HG03432 (cell line): ENCODE data around the gene KIF21B.

Source experiments
- ATAC-seq: cut with Tn5 transposase; IDR thresholded peaks from one replicate; pipeline ENCODE4 v1.9.1; 2021; ENCODE audit warnings: mild to moderate bottlenecking, moderate library complexity; ENCODE audit not compliant: unreplicated experiment

Gene KIF21B

DNA sequence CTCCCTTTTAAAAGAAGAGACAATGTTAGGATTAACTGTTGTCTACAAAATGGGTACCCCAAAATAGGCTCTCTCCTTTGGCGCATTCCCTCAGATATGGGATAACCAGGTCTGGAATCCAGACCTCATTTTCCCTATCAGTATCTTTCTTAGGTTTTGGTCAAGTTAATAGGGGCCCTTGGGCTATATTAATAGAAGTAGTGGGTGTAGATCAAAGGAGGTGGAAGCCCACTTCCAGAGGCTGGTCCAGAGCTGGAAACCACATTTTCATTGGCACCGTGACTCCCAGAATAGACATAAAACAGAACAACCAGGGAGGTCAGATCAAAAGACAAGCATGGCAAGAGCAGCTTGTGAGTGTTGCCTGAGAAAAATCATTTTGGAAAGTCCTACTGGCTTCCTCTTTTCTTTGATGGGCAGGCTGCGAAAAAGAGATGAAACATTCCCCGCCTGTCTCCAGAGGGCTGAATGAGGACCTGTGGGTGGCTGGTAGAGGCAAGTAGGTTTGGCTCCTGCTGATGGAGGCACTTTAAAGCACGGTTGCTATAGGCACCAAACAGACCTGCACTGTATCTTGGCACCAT, 25.8 kb upstream of the KIF21B start:
- ATAC-seq, result no peak

DNA sequence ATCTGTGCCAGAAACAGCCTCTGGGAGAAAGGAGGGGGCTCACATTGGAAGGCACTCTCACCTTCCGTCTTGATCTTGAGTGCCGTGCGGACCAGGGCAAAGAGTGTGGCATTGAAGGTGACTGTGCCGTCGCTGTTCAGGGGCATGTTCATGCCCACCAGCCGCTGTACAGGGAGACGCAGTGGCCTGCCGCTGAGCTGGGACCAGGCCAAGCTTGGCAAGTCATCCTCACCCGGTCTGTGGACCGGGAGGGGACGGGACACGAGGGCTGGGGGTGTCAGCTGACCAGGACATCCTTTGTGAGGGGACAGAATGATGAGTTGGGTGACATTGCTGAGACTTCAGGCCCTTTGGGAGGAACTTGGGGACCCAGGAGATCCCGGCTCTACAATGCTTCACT, 25.0 kb upstream of the KIF21B start:
- no peak for ATAC-seq

DNA sequence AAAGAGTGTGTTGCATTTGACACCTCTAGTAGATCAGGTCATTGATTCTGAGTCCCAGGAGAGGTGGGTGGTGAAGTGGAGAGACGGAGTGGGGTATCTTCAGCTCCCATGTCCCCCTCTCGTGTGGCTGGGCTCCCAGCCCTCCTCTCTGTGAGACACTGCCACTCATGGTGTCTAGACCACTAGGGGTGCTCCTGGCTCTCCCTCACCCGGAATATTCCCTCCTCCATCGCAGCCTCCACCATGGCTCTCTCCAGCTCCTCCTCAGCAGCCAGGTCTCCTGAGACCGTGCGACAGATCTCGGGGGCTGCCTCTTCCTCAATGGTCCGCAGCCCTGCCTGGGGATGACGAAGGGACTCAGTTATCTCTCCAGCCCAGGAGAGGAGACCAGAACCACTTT, 20.6 kb upstream of the KIF21B start:
- ATAC-seq, result no peak

DNA sequence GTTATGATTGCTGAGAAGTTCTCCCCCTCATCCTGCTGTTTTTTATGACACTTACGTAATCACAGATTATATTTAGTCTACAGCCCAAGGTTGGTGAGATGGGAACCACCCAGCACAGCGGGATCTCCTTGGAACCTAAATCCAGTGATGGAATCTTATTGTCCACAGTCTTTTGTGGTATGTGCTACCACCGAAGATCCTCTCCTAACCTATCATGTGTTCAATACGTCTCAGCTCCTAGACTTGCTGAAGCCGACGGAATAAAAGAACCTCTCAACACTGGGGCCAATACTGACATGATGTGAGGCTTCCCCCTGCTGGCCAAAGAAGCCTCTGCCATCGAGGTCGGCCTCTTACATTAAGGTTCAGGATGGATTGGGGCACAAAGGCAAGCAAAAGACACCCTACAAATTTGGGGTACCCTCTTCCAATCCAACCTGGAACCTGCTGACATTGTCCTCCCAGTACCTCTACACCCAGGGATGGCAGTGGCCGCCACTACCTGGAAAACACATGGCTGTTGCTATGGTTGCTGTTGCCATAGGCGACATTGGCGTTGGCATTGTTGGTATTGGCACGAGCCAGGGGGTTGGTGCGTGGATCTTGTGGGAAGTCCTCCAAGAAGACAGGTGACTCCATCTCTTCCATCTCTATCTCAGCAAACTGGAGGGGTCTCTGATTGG, 19.4 kb upstream of the KIF21B start:
- ATAC-seq, result peak; percentile 79

- no peak for ATAC-seq
These were observed 17.5 kb upstream of the KIF21B start for GRCh38 chr1:201041011-201041410.

GRCh38 chr1:201039876-201040275, 16.4 kb upstream of the KIF21B start:
- ATAC-seq, result no peak

GRCh38 chr1:201039418-201039817, 15.9 kb upstream of the KIF21B start:
- ATAC-seq, result no peak

- no peak for ATAC-seq
These were observed 14.8 kb upstream of the KIF21B start for GRCh38 chr1:201038186-201038876.

DNA sequence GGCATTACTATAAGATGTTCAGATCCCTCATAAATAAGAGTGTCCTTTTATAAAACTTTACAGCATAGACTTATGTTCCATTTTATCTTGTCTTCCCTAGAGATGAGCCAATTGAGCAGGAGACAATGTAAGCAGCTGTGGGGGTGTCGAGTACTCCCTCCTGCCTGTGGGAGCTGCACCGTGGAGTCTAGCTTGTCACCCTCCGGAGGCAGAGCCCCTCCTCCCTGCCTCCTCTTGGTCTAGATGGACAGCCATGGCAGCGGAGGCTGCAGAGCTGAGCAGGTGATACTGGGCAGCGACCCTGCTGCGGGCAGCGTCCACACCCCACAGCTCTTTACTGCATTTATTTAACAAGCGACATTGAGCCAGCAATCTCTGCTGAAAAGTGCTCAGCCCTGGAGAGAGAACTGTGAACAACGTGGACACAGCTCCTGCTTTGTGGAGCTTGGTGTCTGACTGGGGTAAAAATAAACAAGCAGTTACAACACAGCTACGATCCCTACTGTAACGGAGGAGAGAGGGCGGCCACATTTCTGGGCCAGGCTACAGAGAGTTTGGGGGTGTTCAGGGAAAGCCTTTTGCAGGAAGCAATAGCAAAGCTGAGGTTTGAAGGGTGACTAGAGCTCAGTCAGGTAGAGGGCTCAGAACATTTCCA, 12.8 kb upstream of the KIF21B start:
- no peak for ATAC-seq

DNA sequence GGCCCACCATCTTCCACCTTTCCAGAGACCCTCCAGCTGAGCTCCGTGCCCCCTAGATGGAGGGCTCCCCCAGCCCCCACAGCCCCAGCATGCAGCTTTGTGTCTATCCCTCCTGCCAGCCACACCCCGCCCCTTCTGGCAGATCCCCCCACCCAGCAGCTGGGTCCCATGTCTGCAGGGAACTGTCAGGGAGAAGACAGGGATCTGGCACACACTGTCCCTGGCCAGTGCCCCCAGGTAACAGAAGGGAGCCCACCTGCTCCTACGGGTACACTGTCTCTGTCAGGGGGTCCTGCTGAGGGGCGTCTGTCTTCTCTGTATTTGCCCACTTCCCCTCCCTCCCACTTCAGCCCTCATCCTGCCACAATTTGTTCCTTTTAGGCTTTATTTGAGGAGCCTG, 11.2 kb upstream of the KIF21B start:
- ATAC-seq, result no peak

DNA sequence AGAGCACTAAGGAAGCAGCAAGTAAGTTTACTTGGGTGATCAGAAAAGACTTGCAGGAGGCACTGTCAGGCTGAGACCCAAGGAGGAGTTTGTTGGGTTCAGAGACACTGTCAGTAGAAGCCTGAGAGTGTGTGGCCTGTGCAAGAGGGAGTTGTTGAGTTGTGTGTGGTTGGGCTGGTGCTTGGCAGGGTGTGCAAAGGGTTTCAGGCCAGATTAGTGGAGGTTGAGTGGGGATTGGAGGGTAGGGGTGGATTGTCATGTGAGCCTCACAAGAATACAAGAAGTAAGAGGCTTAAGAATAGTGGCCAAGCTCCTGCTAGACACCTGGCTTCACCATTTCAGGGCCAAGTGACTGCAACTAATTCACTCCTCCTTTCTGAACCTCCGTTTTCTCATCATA, 8.9 kb upstream of the KIF21B start:
- ATAC-seq, result no peak

- no peak for ATAC-seq
These were observed 5.0 kb upstream of the KIF21B start for GRCh38 chr1:201028461-201028889.

DNA sequence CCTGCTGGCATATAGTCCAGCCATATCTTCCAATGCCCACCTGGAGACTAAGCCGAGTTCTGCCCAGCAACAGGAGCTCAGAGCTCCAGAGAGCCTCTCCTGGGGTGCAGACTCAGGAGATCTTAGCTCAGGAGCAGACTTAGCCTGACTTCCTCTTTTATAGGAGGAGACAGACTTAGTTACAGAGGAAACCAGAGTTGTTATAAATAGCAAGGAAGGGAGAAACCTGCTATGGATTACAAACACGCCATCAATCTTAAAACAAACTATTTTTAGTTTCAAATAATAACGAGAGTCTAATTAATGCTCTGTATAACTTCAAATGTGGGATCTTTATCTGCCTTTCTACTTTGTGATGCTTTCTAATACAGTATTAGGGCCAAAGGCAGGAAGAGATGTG, 3.3 kb upstream of the KIF21B start:
- no peak for ATAC-seq

GRCh38 chr1:201026234-201026633, 2.7 kb upstream of the KIF21B start:
- ATAC-seq, result no peak

- ATAC-seq, result no peak
These were observed 2.1 kb upstream of the KIF21B start for GRCh38 chr1:201025571-201026002.

DNA sequence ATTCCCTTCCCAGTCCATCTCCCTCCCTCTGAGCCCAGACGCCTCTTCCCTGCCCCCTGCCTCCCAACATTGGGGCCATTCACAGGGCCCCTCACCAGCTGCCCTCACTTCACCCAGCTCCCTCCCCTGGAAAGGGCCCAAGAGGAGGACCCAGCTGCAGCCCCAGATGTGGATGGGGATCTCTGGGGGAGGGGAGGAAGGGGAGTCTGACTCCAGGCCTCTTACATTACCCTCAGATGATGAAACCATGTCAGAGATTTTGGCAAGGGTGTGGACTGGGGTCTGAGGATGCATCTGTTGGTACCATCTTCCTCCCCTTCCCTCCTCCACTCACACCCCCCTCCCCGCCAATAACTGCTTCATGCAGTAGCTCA, 1.1 kb upstream of the KIF21B start:
- ATAC-seq, result no peak

GRCh38 chr1:201023920-201024624, 558 bp upstream of the KIF21B start:
- ATAC-seq, result no peak

DNA sequence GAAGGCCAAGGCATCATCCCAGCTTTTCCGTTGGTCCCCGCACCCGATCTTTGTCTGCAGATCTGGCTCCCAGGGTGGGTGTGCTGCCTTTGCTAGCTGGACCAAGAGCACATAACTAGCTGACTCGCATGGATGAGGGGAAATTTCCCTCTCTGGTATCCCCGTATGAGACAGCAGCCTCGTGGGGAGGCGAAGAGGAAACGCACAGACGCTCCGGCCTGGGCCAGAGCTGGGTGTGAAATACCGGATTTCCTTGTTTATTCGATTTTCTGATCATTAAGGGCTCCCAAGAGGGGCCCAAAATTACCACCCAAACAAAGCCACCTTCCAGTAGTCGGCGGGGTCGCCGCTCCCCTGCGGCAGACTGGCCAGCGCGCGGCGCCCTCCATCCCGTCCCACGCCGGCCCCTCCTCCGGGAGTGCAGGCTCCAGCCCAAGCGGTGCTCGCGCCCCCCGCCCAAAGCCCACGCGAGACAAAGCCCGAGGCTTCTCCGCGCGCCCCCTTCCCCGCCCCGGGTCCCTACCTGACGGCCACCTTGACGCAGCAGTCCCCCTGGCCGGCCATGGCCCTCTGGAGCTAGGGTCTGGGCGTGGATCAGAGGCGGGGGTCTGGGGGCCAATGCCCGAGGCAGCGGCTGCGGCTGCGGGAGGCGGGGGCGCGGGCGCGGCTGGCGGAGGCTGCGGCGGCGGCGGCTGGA, 546 bp downstream of the KIF21B start:
- no peak for ATAC-seq

- ATAC-seq, result no peak
These were observed 1.1 kb downstream of the KIF21B start for GRCh38 chr1:201022493-201022819.

DNA sequence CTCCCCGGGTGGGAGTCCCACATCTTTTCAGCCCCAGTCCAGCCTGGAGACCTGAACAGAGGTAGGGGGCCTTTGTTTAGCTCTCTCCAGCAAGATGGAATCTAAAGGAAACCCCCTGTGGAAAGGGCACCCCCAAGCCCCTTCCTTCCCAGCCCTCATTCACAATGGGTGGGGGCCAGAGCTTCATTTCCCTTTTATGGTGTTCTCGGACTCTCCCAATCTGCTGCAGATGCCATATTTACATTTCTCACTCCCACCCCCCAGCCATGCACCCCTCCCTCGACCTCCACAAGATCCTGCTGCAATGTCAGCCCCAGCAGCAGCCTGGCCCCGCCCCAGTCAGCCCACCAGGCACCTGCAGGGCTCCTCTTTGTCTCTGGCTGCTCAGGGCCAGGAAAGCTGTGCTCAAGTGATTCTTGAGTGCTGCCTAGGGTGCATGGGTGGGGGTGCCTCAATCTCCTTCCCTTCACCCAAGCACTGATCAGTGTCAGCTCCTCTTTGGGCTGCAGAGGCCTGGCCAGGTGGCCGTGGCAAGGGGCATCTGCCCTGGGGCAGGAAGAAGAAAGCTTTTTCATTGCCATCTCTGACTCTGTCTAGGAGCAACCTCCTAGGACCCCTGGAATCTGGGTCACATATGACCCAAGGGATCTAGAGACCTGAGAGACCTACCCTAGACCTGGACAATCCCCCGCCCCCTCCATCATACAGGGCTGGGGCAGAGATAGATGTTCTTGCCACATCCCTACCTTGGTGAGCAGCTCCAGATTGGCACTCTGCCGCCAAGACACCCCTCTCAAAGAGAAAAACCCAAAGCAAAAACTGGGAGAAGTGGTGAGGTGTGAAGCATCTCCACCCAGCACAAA, 1.7 kb downstream of the KIF21B start:
- no peak for ATAC-seq
